PC-9 (cell line): ENCODE measurements around the gene IRF4. TPM values are rescaled to one million over a fixed set of nuclear protein-coding genes. Genes with fewer than 3 reads are reported as not detected.

ENCODE experiments used
- BruUV-seq: library from RNA; stranded (reverse); fragments of 400-500 nt; replicated peaks from 2 replicates; lab custom pipeline; 2021; lab: Mats Ljungman, UMichigan
- CTCF ChIA-PET: fragments of 300-600 bp; sonication (Branson Sonifier 250); formaldehyde crosslinking; loops from one replicate; lab custom pipeline; 2022; ENCODE audit warnings: antibody characterized with exemption; lab: Charles Lee
- POLR2A ChIA-PET: fragments of 300-600 bp; sonication (Branson Sonifier 250); formaldehyde crosslinking; loops from one replicate; lab custom pipeline; 2022; ENCODE audit warnings: antibody characterized with exemption; ENCODE audit not compliant: unreplicated experiment; lab: Charles Lee
- DNase-seq, 2 experiments: peaks; one replicate each; pipeline versions ENCODE4 v3.0.0 to v3.0.0-alpha.2; 2015 to 2022; ENCODE audit warnings: mixed read lengths in 1 of 2
- H2AFZ ChIP-seq: fragments of 200-600 bp; sonication (generic); 2 replicates; pipeline ENCODE4 v1.8.1; 2017; ENCODE audit warnings: antibody characterized with exemption
- H3F3A ChIP-seq: fragments of 200-600 bp; sonication (generic); 2 replicates; pipeline ENCODE4 v1.8.1; 2017; ENCODE audit warnings: antibody characterized with exemption, mild to moderate bottlenecking, low read depth; ENCODE audit not compliant: insufficient read depth
- H3K27ac ChIP-seq: fragments of 200-600 bp; sonication (generic); 2 replicates; pipeline ENCODE4 v1.6.1; 2016; ENCODE audit warnings: mixed run types
- H3K27me3 ChIP-seq: fragments of 200-600 bp; sonication (generic); 2 replicates; pipeline ENCODE4 v1.6.1; 2016; ENCODE audit warnings: low read depth, mixed run types; ENCODE audit not compliant: insufficient read depth
- H3K36me3 ChIP-seq: fragments of 200-600 bp; sonication (generic); 2 replicates; pipeline ENCODE4 v1.6.1; 2016; ENCODE audit warnings: low read depth, mixed run types
- H3K4me1 ChIP-seq: fragments of 200-600 bp; sonication (generic); replicated peaks from 2 replicates; pipeline ENCODE4 v1.6.1; 2016; ENCODE audit warnings: mixed run types; ENCODE audit not compliant: insufficient read depth
- H3K4me2 ChIP-seq: fragments of 200-600 bp; sonication (generic); 2 replicates; pipeline ENCODE4 v1.6.1; 2017; ENCODE audit warnings: mixed run types
- H3K4me3 ChIP-seq: fragments of 200-600 bp; sonication (generic); 2 replicates; pipeline ENCODE4 v1.6.1; 2016; ENCODE audit warnings: mixed run types
- H3K79me2 ChIP-seq: fragments of 200-600 bp; sonication (generic); 2 replicates; pipeline ENCODE4 v1.6.1; 2017; ENCODE audit warnings: low read depth, mixed run types
- H3K9me2 ChIP-seq: fragments of 200-600 bp; sonication (generic); 2 replicates; pipeline ENCODE4 v1.8.1; 2017; ENCODE audit warnings: mild to moderate bottlenecking; ENCODE audit not compliant: insufficient read depth
- H3K9me3 ChIP-seq: fragments of 200-600 bp; sonication (generic); 2 replicates; pipeline ENCODE4 v1.8.1; 2016; ENCODE audit warnings: low read depth; ENCODE audit not compliant: insufficient read depth
- H4K20me1 ChIP-seq: fragments of 200-600 bp; sonication (generic); 2 replicates; pipeline ENCODE4 v1.8.1; 2017; ENCODE audit not compliant: insufficient read depth
- CTCF ChIP-seq: fragments of 200-600 bp; sonication (generic); conservative IDR thresholded peaks from 2 replicates; pipeline ENCODE4 v1.6.1; 2017; ENCODE audit warnings: mixed run types, antibody characterized with exemption, mild to moderate bottlenecking, moderate library complexity
- EZH2 ChIP-seq: fragments of 200-600 bp; sonication (generic); IDR thresholded peaks from 2 replicates; pipeline ENCODE4 v1.8.0; 2017; ENCODE audit warnings: antibody characterized with exemption, low read depth
- intact Hi-C: fragments of 100-400 bp; cut with micrococcal nuclease; formaldehyde crosslinking; loops from one replicate; pipeline ENCODE4 v1.10.0; 2022; ENCODE audit not compliant: unreplicated experiment
- total RNA-seq: library from RNA; stranded (reverse); gene quantifications from 2 replicates; pipeline ENCODE4 v1.2.3, GENCODE V29; 2021

The IRF4 gene
- total RNA-seq, 1 experiment from 2014 or later, result not detected

GRCh38 chr6:347951-348859 is 43.3 kb upstream of the IRF4 start:
- no peaks in the 10 kb centered on the region for H3K9me2 ChIP-seq
- no peak for TF ChIP-seq CTCF
- no peaks in the 10 kb centered on the region for H3F3A ChIP-seq
- H3K4me1 ChIP-seq, result no peaks in the 10 kb centered on the region
- H3K4me2 ChIP-seq, result no peak overlapping the region
- no peak for DNase-seq
- ChIA-PET POLR2A (no interaction called here), CTCF (no interaction called here)
- no peaks in the 10 kb centered on the region; the same call in 1 of the 2 replicates for H4K20me1 ChIP-seq
- H3K9me3 ChIP-seq, result no peaks in the 10 kb centered on the region
- peaks cover 94% of the 10 kb centered on the region for H3K27me3 ChIP-seq
- H3K27ac ChIP-seq, result no peak overlapping the region
- no TSS peak for BruUV-seq
- H2AFZ ChIP-seq, result no peak overlapping the region
- intact Hi-C loops, result no loop called here
- no peaks in the 10 kb centered on the region for H3K36me3 ChIP-seq
- H3K79me2 ChIP-seq, result no peaks in the 10 kb centered on the region
- H3K4me3 ChIP-seq, result no peak overlapping the region

DNA sequence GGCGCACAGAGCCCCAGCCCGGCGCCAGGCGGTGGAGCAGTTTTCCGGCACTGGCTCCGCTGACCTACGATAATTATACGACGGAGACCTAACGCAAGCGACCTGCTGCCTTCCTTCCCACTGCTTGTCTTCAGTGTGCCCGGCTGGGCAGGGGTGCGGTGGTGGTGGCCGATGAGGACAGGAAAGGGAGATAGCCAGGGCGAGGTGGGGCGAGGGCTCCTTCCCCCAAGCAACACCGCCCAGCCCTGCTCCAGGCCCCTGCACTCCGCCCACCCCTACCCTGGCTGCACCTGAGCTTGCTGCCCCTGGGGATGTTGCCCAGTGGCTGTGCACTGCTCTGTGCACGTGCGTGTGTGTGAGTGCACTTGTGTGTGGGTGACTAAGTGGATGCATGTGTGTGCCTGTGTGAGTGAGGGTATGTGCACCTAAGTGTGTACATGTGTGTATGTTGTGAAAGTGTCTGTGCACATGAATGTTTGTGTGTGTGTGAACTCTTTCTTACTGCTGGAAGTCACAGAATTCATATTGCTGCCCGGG is 42.6 kb upstream of the IRF4 start:
- no peak overlapping the region for H2AFZ ChIP-seq
- no peak for DNase-seq
- H3K9me2 ChIP-seq, result no peaks in the 10 kb centered on the region
- no peaks in the 10 kb centered on the region; the same call in 1 of the 2 replicates for H4K20me1 ChIP-seq
- H3K4me3 ChIP-seq, result no peak overlapping the region
- H3K9me3 ChIP-seq, result no peaks in the 10 kb centered on the region
- H3K79me2 ChIP-seq, result no peaks in the 10 kb centered on the region
- H3F3A ChIP-seq, result no peaks in the 10 kb centered on the region
- no peak overlapping the region for H3K27ac ChIP-seq
- H3K36me3 ChIP-seq, result no peaks in the 10 kb centered on the region
- BruUV-seq, result no TSS peak
- CTCF ChIA-PET, result no interaction called here
- POLR2A ChIA-PET, result no interaction called here
- H3K4me1 ChIP-seq, result no peaks in the 10 kb centered on the region
- no peak for TF ChIP-seq EZH2
- no peak for TF ChIP-seq CTCF
- no peak overlapping the region for H3K4me2 ChIP-seq
- peaks cover 99% of the 10 kb centered on the region for H3K27me3 ChIP-seq
- intact Hi-C loops, result no loop called here

DNA sequence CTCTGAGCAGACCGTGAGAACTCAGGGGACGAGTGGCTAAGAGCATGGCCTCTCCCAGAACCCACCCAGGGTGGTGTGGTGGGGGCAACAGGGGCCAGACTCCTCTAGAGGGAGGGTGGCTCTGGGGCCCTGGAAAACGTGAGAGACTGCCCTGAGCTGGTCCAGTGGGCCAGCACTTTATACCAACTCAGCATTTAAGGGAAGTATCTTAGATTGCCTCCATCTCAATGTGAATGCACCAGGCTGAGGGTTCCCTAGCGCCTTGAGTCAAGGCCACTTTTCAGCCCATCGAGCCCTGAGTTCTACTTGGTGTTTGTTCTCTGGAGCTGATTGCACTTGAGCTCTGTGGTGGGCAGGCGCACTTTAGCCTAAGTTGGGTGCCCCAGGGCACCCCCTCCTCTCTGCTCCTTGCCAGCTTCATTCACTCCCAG is 42.0 kb upstream of the IRF4 start:
- intact Hi-C loops, result no loop called here
- Histone ChIP-seq H3K36me3 (no peaks in the 10 kb centered on the region), H4K20me1 (no peaks in the 10 kb centered on the region; the same call in 1 of the 2 replicates), H3K4me1 (no peaks in the 10 kb centered on the region), H3K27me3 (peaks cover 99% of the 10 kb centered on the region), H3K27ac (no peak overlapping the region), H3F3A (no peaks in the 10 kb centered on the region), H2AFZ (no peak overlapping the region), H3K9me2 (no peaks in the 10 kb centered on the region), H3K9me3 (no peaks in the 10 kb centered on the region), H3K4me2 (no peak overlapping the region), H3K79me2 (no peaks in the 10 kb centered on the region), H3K4me3 (no peak overlapping the region)
- CTCF ChIA-PET, result no interaction called here
- no peak for DNase-seq
- no peak for TF ChIP-seq EZH2
- no peak for TF ChIP-seq CTCF
- POLR2A ChIA-PET, result no interaction called here
- no TSS peak for BruUV-seq
